BE2C (cell line): Measurements from ENCODE around the gene CC2D1A.

Experiments used
- DNase-seq: peaks from one replicate; pipeline ENCODE4 v3.0.0-alpha.2; 2020
- H3K27me3 ChIP-seq: fragments of 250-450 bp; sonication (Bioruptor Pico); 2 replicates; pipeline ENCODE4 v1.5.1; 2020; ENCODE audit warnings: mild to moderate bottlenecking
- H3K36me3 ChIP-seq: fragments of 250-450 bp; sonication (Bioruptor Pico); 2 replicates; pipeline ENCODE4 v1.5.1; 2020; ENCODE audit warnings: mild to moderate bottlenecking
- H3K4me1 ChIP-seq: fragments of 250-450 bp; sonication (Bioruptor Pico); 2 replicates; pipeline ENCODE4 v1.5.1; 2020
- H3K4me3 ChIP-seq: 2 replicates; pipeline ENCODE4 v1.5.1; 2011; ENCODE audit warnings: low read depth, low read length
- H3K9me3 ChIP-seq: fragments of 250-450 bp; sonication (Bioruptor Pico); 2 replicates; pipeline ENCODE4 v1.5.1; 2020
- TF ChIP-seq, protein P1 (sequence below): IDR thresholded peaks from 2 replicates; pipeline ENCODE4 v1.5.1; 2012; ENCODE audit warnings: mild to moderate bottlenecking, low read depth, low read length

Gene CC2D1A

DNA sequence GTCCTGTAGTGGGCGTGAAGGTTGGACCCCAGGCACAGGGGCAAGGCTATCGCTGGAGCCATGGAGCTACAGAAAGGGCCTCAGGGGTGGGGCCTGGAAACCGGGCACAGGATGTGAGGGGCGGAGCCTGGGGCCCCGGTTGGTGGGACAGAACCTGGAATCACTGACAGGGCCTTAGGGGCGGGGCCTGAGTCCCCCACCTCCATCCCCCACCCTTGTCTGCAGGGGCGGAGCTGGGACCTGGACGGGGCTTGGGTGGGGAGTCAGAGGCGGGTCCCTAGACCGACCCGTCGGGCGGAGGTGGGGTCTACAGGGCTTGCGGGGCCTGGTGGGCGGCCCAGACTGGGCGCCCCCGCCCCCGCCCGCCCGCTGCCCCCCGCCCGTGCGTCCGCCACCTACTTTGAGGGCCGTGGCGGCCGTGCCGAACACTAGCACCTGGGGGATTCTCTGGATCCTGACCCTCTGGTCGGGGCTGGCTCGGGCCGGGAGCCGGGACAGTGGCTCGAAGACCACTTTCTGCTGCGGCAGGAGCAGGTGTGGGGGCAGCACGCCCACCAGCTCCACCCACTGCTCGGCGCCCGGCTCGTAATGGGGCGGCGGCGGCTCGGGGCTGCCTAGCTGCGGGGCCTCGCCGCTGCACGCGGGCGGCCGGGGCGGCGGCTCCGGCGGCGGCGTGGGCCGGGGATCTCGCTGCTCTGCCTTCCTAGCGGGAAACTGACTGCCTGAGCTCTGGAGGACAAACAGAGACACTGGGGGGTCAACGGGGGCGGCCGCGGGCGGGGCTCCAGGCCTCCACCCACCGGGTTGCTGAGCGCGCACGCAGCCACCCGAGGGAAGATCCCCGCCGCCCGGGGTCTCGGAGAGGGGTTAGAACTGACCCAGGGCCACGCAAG lies 72.6 kb downstream of the CC2D1A start:
- Histone ChIP-seq H3K36me3 (no peaks in the 10 kb centered on the region; the same call in 1 of the 2 replicates), H3K27me3 (no peaks in the 10 kb centered on the region), H3K4me3 (peak overlapping the region; percentile 34), H3K9me3 (no peaks in the 10 kb centered on the region), H3K4me1 (peaks cover 24% of the 10 kb centered on the region)
- peak; percentile 91 for DNase-seq
- TF ChIP-seq, protein P1, sequence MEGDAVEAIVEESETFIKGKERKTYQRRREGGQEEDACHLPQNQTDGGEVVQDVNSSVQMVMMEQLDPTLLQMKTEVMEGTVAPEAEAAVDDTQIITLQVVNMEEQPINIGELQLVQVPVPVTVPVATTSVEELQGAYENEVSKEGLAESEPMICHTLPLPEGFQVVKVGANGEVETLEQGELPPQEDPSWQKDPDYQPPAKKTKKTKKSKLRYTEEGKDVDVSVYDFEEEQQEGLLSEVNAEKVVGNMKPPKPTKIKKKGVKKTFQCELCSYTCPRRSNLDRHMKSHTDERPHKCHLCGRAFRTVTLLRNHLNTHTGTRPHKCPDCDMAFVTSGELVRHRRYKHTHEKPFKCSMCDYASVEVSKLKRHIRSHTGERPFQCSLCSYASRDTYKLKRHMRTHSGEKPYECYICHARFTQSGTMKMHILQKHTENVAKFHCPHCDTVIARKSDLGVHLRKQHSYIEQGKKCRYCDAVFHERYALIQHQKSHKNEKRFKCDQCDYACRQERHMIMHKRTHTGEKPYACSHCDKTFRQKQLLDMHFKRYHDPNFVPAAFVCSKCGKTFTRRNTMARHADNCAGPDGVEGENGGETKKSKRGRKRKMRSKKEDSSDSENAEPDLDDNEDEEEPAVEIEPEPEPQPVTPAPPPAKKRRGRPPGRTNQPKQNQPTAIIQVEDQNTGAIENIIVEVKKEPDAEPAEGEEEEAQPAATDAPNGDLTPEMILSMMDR = no peak

GRCh38 chr19:13979244-13979615 lies 73.2 kb downstream of the CC2D1A start:
- H3K4me3 ChIP-seq = peak overlapping the region; percentile 34
- TF ChIP-seq, protein P1 = no peak

DNA sequence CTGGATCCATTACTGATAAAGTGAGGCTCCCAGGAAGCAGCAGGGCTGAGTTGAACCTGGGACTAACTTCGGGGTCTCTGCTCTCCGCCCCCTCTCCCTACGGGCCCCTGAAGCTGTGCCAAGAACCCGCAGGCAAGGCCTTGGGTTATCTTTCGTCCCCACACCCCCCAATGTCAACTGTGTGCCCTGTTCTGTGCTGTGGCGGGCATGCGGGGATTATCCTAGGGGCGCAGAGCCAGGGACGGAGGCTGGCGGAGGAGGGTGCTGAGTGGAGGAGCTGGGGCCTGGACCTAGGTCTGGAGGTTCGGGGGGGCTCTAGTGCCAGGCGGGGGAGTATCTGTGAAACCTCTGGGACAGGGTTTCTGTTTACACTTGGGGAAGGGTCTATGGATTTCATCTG lies 73.7 kb downstream of the CC2D1A start:
- TF ChIP-seq, protein P1 = no peak
- peaks cover 24% of the 10 kb centered on the region for H3K4me1 ChIP-seq
- no peak for DNase-seq
- H3K27me3 ChIP-seq = no peaks in the 10 kb centered on the region
- H3K9me3 ChIP-seq = no peaks in the 10 kb centered on the region
- H3K36me3 ChIP-seq = no peaks in the 10 kb centered on the region; the same call in 1 of the 2 replicates
- H3K4me3 ChIP-seq = peak overlapping the region; percentile 34; the same call in 1 of the 2 replicates

More at GRCh38 chr19:13979244-13979615, 73.2 kb downstream of the CC2D1A start:
- no peaks in the 10 kb centered on the region for H3K9me3 ChIP-seq
- no peaks in the 10 kb centered on the region for H3K27me3 ChIP-seq
- peaks cover 24% of the 10 kb centered on the region for H3K4me1 ChIP-seq
- no peak for DNase-seq
- no peaks in the 10 kb centered on the region; the same call in 1 of the 2 replicates for H3K36me3 ChIP-seq

GRCh38 chr19:13980340-13980739 lies 74.3 kb downstream of the CC2D1A start:
- Histone ChIP-seq H3K36me3 (no peaks in the 10 kb centered on the region; the same call in 1 of the 2 replicates), H3K4me3 (no peak overlapping the region), H3K4me1 (peaks cover 24% of the 10 kb centered on the region), H3K27me3 (no peaks in the 10 kb centered on the region), H3K9me3 (no peaks in the 10 kb centered on the region)
- DNase-seq = peak; percentile 52
- TF ChIP-seq, protein P1 = no peak
